ENCODE results near the gene NPTX1.

NPTX1 gene

GRCh38 chr17:80424878-80425765, 51.3 kb downstream of the NPTX1 start:
- no peak for DNase-seq

DNA sequence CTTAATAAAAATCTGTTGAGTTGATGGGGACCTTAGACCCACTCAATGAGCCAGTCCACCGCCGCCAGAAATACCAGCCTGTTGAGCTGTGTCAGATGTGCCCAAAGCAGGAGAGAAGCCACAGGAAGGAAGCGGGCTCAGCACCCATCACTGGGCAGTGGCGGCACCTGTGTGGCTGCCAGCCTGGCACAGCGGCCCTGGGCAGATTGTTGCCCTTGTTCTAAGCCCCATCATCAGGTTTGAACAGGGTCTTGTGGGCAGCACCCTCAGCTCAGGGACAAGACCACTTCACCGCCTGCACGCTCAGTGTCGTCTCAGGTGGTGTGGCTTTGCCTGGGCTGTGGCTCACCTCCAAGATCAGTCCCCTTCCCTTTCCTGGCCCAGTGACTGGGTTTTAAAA, 52.1 kb downstream of the NPTX1 start:
- DNase-seq, result no peak

GRCh38 chr17:80423536-80424225, 52.7 kb downstream of the NPTX1 start:
- no peak for DNase-seq

GRCh38 chr17:80422981-80423380, 53.4 kb downstream of the NPTX1 start:
- no peak for DNase-seq

GRCh38 chr17:80422276-80422675, 54.1 kb downstream of the NPTX1 start:
- DNase-seq, result no peak

DNA sequence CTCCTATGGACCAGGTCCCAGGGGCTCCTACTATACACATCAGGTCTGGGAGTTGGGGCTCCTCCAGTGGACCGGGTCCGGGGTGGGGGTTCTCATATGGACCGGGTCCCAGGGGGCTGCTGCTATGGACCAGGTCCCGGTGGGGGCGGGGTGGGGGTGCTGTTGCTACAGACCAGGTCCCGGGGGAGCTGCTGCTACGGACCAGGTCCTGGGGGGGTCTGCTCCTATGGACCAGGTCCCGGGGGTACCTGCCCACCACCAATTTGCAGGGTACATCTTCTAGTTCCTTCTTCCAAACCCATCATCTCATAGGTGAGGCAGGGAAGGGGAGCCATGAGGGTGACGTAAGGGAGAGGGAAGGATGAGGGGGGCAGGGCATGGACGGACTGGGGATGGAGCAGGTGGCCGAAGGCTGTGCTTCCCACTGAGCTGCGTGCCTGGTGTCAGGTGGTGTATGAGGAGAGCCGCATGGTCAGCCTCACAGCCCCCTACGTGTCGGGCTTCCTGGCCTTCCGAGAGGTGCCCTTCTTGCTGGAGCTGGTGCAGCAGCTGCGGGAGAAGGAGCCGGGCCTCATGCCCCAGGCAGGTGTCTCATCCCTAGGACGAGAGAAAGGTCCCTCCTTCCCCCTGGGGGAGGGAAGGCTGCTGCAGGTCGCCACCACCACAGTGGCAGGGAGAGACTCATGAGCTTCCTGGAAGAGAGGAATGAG, 54.9 kb downstream of the NPTX1 start:
- no peak for DNase-seq

- DNase-seq, result no peak
These were observed 57.2 kb downstream of the NPTX1 start for GRCh38 chr17:80419255-80419654.

- DNase-seq, result no peak
These were observed 57.8 kb downstream of the NPTX1 start for GRCh38 chr17:80418589-80418988.

Measured in NCI-H2081 treated with DMSO at 0.1 percent for 48 hours (cell line).